Measurements from ENCODE around the gene TRHDE. TPM values are rescaled to one million over a fixed set of nuclear protein-coding genes. Genes with fewer than 3 reads are reported as not detected.

The TRHDE gene
- polyA plus RNA-seq, 1 donor (not counting 4 experiments of a cell fraction or from before 2014, with no cell fraction given) = 0.12 TPM

DNA sequence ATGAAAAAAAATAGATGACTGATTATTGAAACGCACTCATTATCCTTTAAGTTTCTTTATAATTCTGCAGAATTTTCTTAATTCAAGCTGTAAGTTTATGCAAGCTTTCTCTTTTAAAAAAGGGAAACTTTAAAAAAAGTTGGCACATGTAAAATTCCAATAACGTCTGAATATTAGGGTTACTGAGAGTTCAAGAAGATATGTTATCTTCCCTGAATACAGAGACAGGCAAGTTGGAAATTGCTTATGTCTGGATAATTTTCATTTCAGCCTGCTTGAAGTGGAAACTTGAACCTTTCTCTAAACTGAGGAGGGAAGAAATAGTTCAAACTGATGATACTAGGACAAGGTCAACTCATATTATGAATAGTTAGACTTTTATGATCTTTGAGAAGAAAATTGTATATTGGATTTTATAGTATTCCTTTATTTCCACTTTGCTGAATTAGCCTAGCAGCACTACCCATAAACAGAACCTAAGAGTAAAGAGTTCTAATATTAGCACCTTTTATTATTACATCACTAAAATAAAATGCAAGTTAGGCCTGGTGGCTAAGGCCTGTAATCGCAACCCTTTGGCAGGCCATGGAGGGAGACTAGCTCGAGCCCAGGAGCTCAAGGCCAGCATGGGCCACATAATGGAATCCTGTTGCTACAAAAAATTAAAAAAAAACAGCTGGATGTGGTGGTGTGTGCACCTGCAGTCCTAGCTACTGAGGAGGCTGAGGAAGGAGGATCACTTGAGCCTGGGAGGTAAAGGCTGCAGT lies 288.0 kb downstream of the TRHDE start:
- TF ChIP-seq, protein P1, sequence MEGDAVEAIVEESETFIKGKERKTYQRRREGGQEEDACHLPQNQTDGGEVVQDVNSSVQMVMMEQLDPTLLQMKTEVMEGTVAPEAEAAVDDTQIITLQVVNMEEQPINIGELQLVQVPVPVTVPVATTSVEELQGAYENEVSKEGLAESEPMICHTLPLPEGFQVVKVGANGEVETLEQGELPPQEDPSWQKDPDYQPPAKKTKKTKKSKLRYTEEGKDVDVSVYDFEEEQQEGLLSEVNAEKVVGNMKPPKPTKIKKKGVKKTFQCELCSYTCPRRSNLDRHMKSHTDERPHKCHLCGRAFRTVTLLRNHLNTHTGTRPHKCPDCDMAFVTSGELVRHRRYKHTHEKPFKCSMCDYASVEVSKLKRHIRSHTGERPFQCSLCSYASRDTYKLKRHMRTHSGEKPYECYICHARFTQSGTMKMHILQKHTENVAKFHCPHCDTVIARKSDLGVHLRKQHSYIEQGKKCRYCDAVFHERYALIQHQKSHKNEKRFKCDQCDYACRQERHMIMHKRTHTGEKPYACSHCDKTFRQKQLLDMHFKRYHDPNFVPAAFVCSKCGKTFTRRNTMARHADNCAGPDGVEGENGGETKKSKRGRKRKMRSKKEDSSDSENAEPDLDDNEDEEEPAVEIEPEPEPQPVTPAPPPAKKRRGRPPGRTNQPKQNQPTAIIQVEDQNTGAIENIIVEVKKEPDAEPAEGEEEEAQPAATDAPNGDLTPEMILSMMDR (optimal IDR thresholded peaks at IDR 0.05 in 1 of 3, IDR thresholded peaks at IDR 0.05 in 1 of 3, conservative IDR thresholded peaks at IDR 0.05 in 1 of 3; ENCODE audit: extremely low read depth in 1 of 3, insufficient read depth in 2 of 3, low read length in 3 of 3) = no peak
- TF ChIP-seq EZH2 (IDR thresholded peaks at IDR 0.05; ENCODE audit: low read length) = no peak
- H3K9ac ChIP-seq (ENCODE audit: control insufficient read depth, extremely low read depth, insufficient read depth, low read length) = no peak overlapping the region
- H3K4me2 ChIP-seq (ENCODE audit: control insufficient read depth, extremely low read depth, insufficient read depth, low read depth, low read length) = no peak overlapping the region
- H3K27ac ChIP-seq (ENCODE audit: control insufficient read depth, insufficient read depth, low read length) = no peak overlapping the region
- FAIRE-seq (no peak), DNase-seq (ENCODE audit: low read depth, low spot score) (no peak)
- no peaks in the 10 kb centered on the region for H4K20me1 ChIP-seq (ENCODE audit: control insufficient read depth, extremely low read depth, insufficient read depth, low read length)
- no peaks in the 10 kb centered on the region for H3K9me3 ChIP-seq (ENCODE audit: control insufficient read depth, low read depth, low read length)
- dilution Hi-C loops (cut with MboI; ENCODE audit: extremely low pct_ligation_motif_present, low sequenced_read_pairs) = no loop called here
- no peaks in the 10 kb centered on the region for H3K27me3 ChIP-seq (ENCODE audit: control insufficient read depth, extremely low read depth, insufficient read depth, low read length)
- no peaks in the 10 kb centered on the region for H3K4me1 ChIP-seq (ENCODE audit: control insufficient read depth, extremely low read depth, insufficient read depth, low read length)
- no peaks in the 10 kb centered on the region for H3K79me2 ChIP-seq (ENCODE audit: control insufficient read depth, insufficient read depth, low read length)
- H3K36me3 ChIP-seq (ENCODE audit: control insufficient read depth in 2 of 2, extremely low read depth in 1 of 2, insufficient read depth in 2 of 2, low read length in 2 of 2) = no peaks in the 10 kb centered on the region
- no peak overlapping the region for H3K4me3 ChIP-seq (ENCODE audit: control insufficient read depth in 2 of 3, extremely low read depth in 1 of 3, insufficient read depth in 2 of 3, low read depth in 1 of 3, low read length in 3 of 3)
- no peak overlapping the region for H2AFZ ChIP-seq (ENCODE audit: control insufficient read depth, low read length)
- H3K9me1 ChIP-seq (ENCODE audit: control insufficient read depth, extremely low read depth, insufficient read depth, low read length) = no peaks in the 10 kb centered on the region

DNA sequence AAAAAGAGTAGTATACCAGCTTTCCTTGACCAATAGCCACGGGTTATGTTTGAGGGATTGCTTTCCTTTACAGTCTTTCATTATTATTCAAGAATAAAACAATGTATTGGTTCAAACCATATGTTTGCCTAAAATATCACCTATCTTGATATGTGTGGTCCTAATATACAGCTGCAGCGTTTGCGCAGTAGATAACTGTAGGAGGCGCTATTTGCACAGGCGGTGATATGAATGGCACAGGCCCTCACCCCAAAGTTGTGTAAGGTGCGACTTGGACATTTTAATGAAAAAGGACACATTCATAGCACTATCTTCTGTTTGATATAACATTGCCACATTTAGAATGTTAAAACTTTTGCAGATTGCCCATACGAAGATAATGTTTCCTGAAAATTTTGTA lies 298.4 kb downstream of the TRHDE start:
- Histone ChIP-seq H3K27me3 (ENCODE audit: control insufficient read depth, extremely low read depth, insufficient read depth, low read length) (no peaks in the 10 kb centered on the region), H3K4me1 (ENCODE audit: control insufficient read depth, extremely low read depth, insufficient read depth, low read length) (no peaks in the 10 kb centered on the region), H3K79me2 (ENCODE audit: control insufficient read depth, insufficient read depth, low read length) (no peaks in the 10 kb centered on the region), H3K36me3 (ENCODE audit: control insufficient read depth in 2 of 2, extremely low read depth in 1 of 2, insufficient read depth in 2 of 2, low read length in 2 of 2) (no peaks in the 10 kb centered on the region), H3K9ac (ENCODE audit: control insufficient read depth, extremely low read depth, insufficient read depth, low read length) (no peak overlapping the region), H2AFZ (ENCODE audit: control insufficient read depth, low read length) (no peak overlapping the region), H3K9me1 (ENCODE audit: control insufficient read depth, extremely low read depth, insufficient read depth, low read length) (no peaks in the 10 kb centered on the region), H3K9me3 (ENCODE audit: control insufficient read depth, low read depth, low read length) (no peaks in the 10 kb centered on the region), H3K4me2 (ENCODE audit: control insufficient read depth, extremely low read depth, insufficient read depth, low read depth, low read length) (no peak overlapping the region), H3K4me3 (ENCODE audit: control insufficient read depth in 2 of 3, extremely low read depth in 1 of 3, insufficient read depth in 2 of 3, low read depth in 1 of 3, low read length in 3 of 3) (no peak overlapping the region), H4K20me1 (ENCODE audit: control insufficient read depth, extremely low read depth, insufficient read depth, low read length) (no peaks in the 10 kb centered on the region), H3K27ac (ENCODE audit: control insufficient read depth, insufficient read depth, low read length) (no peak overlapping the region)
- DNase-seq (ENCODE audit: low read depth, low spot score) (no peak), FAIRE-seq (no peak)
- dilution Hi-C loops (cut with MboI; ENCODE audit: extremely low pct_ligation_motif_present, low sequenced_read_pairs) = no loop called here
- no peak for TF ChIP-seq EZH2 (IDR thresholded peaks at IDR 0.05; ENCODE audit: low read length)
- TF ChIP-seq, protein P1 (optimal IDR thresholded peaks at IDR 0.05 in 1 of 3, IDR thresholded peaks at IDR 0.05 in 1 of 3, conservative IDR thresholded peaks at IDR 0.05 in 1 of 3; ENCODE audit: extremely low read depth in 1 of 3, insufficient read depth in 2 of 3, low read length in 3 of 3) = no peak
